Measurements from ENCODE around the gene PANK2.

The PANK2 gene

DNA sequence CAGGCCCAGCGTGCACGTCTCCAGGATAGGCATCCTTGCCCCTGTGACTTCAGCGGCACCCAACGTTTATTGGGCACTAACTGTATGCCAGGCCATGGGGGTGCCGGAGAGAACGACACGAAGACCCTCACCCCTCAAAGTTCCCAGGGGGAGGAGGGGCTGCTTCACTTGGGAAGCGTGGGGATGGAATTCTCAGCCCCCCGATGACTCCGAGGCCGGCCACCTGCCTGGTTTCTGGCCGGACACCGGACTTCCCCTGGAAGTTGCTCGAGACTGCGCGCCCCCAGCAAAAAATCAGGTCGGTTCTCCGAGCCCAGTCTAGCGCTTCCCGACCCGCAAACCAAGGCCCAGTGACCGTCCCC lies 42.8 kb upstream of the PANK2 start:
- Histone ChIP-seq H3K36me3 (ENCODE audit: insufficient read depth, low read length) (peaks cover 12% of the 10 kb centered on the region; the same call in 1 of the 2 replicates), H2AFZ (ENCODE audit: low read depth, low read length) (peak overlapping the region; percentile 92), H3K4me2 (ENCODE audit: insufficient read depth, low read length) (peak overlapping the region; percentile 99), H3K27ac (ENCODE audit: low read length) (peak overlapping the region; percentile 78), H3K9me3 (ENCODE audit: insufficient read depth, low read length, severe bottlenecking) (no peaks in the 10 kb centered on the region), H3K4me1 (ENCODE audit: insufficient read depth, low read length) (peaks cover 30% of the 10 kb centered on the region), H4K20me1 (ENCODE audit: insufficient read depth, low read length) (peaks cover 11% of the 10 kb centered on the region), H3K27me3 (ENCODE audit: insufficient read depth, low read length, poor library complexity) (no peaks in the 10 kb centered on the region), H3K4me3 (ENCODE audit: low read depth in 1 of 2, low read length in 2 of 2) (peak overlapping the region; percentile 74 to 90), H3K9ac (ENCODE audit: low read depth, low read length) (peak overlapping the region; percentile 98), H3K79me2 (ENCODE audit: insufficient read depth, low read length) (peaks cover 44% of the 10 kb centered on the region)
- TF ChIP-seq, protein P1, sequence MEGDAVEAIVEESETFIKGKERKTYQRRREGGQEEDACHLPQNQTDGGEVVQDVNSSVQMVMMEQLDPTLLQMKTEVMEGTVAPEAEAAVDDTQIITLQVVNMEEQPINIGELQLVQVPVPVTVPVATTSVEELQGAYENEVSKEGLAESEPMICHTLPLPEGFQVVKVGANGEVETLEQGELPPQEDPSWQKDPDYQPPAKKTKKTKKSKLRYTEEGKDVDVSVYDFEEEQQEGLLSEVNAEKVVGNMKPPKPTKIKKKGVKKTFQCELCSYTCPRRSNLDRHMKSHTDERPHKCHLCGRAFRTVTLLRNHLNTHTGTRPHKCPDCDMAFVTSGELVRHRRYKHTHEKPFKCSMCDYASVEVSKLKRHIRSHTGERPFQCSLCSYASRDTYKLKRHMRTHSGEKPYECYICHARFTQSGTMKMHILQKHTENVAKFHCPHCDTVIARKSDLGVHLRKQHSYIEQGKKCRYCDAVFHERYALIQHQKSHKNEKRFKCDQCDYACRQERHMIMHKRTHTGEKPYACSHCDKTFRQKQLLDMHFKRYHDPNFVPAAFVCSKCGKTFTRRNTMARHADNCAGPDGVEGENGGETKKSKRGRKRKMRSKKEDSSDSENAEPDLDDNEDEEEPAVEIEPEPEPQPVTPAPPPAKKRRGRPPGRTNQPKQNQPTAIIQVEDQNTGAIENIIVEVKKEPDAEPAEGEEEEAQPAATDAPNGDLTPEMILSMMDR (IDR thresholded peaks at IDR 0.05; ENCODE audit: borderline replicate concordance, extremely low read depth, low read length, poor library complexity, severe bottlenecking) = no peak
- TF ChIP-seq EZH2 (IDR thresholded peaks at IDR 0.05; ENCODE audit: borderline replicate concordance, low read depth, low read length, severe bottlenecking) = no peak
- DNase-seq (no peak), ATAC-seq (ENCODE audit: insufficient read depth, low read depth) (no peak)

DNA sequence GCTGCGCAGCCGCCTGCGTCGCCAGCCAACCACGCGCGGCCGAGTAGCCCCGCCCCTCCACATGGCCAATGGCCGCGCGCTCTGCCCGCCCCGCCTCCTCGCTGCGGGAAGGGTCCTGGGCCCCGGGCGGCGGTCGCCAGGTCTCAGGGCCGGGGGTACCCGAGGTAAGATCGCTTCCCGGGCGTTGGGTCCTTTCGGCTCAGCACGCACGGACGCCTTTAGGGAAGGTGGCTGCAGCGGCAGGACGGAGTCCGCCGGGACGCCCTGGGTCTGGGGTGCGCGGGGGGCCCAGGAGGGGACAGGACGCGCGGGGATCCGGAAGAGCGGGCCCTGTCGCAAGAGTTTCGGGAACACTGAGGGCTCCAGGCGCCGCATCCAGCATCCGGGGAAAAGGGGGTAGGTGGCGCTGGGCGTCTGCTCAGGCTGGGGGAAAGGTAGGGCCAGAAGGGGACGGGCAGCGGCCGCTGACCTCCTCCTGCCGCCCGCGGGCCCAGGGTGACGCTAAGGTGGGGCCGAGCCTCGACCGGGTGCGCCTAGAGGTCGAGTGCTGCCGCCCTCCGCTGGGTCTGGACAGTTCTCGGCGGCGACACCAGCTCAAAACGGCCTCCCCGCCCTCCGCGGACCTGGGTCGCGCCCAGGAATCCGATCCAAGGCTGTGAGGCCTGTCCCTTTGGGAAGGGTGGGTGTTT lies 42.3 kb upstream of the PANK2 start, which contains the start of gene MAVS:
TSS of gene MAVS (plus strand) at position 95 of the 689 bp plus-strand sequence. CDS start 7,791 bp downstream, outside the sequence.
- Histone ChIP-seq H3K4me2 (ENCODE audit: insufficient read depth, low read length) (peak within 1 kb of the TSS; percentile 99), H3K4me1 (ENCODE audit: insufficient read depth, low read length) (peaks cover 30% of the 10 kb centered on the region), H3K36me3 (ENCODE audit: insufficient read depth, low read length) (peaks cover 12% of the 10 kb centered on the region; the same call in 1 of the 2 replicates), H3K9ac (ENCODE audit: low read depth, low read length) (peak within 1 kb of the TSS; percentile 98), H3K9me3 (ENCODE audit: insufficient read depth, low read length, severe bottlenecking) (no peaks in the 10 kb centered on the region), H3K27ac (ENCODE audit: low read length) (peak within 1 kb of the TSS; percentile 78), H3K4me3 (ENCODE audit: low read depth in 1 of 2, low read length in 2 of 2) (peak within 1 kb of the TSS; percentile 74 to 90), H3K27me3 (ENCODE audit: insufficient read depth, low read length, poor library complexity) (no peaks in the 10 kb centered on the region), H3K79me2 (ENCODE audit: insufficient read depth, low read length) (peaks cover 49% of the 10 kb centered on the region), H2AFZ (ENCODE audit: low read depth, low read length) (peak within 1 kb of the TSS; percentile 92), H4K20me1 (ENCODE audit: insufficient read depth, low read length) (peaks cover 11% of the 10 kb centered on the region)
- DNase-seq (peak; percentile 92), ATAC-seq (ENCODE audit: insufficient read depth, low read depth) (peak; percentile 96)
- TF ChIP-seq, protein P1 (IDR thresholded peaks at IDR 0.05; ENCODE audit: borderline replicate concordance, extremely low read depth, low read length, poor library complexity, severe bottlenecking) = no peak
- no peak for TF ChIP-seq EZH2 (IDR thresholded peaks at IDR 0.05; ENCODE audit: borderline replicate concordance, low read depth, low read length, severe bottlenecking)

DNA sequence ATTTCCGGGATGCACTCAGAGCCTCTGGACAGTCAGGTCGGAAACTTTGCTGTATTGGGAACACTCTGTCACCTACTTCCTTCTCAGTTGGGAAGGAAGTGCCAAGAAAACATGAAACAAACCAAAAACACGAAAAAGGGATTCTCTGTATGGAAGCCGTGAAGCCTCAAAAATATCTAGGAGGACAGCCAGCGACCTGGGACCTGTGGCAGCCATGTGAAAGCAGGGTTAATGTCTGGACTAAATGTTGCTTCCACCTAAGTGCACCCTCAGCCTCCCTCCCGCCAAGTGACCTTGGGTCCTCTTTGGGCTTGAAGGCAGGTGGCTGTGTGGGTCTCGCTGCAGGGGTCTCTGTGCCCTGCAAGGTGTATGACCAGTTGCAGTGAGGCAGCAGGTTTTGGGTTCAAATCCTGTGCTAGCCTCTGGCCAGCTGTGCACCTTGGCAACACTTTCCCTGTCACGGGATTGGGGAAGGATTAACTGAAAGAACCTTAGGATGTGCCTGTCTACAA lies 41.7 kb upstream of the PANK2 start:
- peak overlapping the region; percentile 78 for H3K27ac ChIP-seq (ENCODE audit: low read length)
- H3K79me2 ChIP-seq (ENCODE audit: insufficient read depth, low read length) = peaks cover 53% of the 10 kb centered on the region
- H3K4me2 ChIP-seq (ENCODE audit: insufficient read depth, low read length) = peak overlapping the region; percentile 99
- peak overlapping the region; percentile 74 to 90 for H3K4me3 ChIP-seq (ENCODE audit: low read depth in 1 of 2, low read length in 2 of 2)
- no peak for TF ChIP-seq EZH2 (IDR thresholded peaks at IDR 0.05; ENCODE audit: borderline replicate concordance, low read depth, low read length, severe bottlenecking)
- TF ChIP-seq, protein P1 (IDR thresholded peaks at IDR 0.05; ENCODE audit: borderline replicate concordance, extremely low read depth, low read length, poor library complexity, severe bottlenecking) = no peak
- no peaks in the 10 kb centered on the region for H3K9me3 ChIP-seq (ENCODE audit: insufficient read depth, low read length, severe bottlenecking)
- peaks cover 30% of the 10 kb centered on the region for H3K4me1 ChIP-seq (ENCODE audit: insufficient read depth, low read length)
- peak overlapping the region; percentile 98 for H3K9ac ChIP-seq (ENCODE audit: low read depth, low read length)
- peaks cover 12% of the 10 kb centered on the region; the same call in 1 of the 2 replicates for H3K36me3 ChIP-seq (ENCODE audit: insufficient read depth, low read length)
- H4K20me1 ChIP-seq (ENCODE audit: insufficient read depth, low read length) = peaks cover 11% of the 10 kb centered on the region
- peak overlapping the region; percentile 92 for H2AFZ ChIP-seq (ENCODE audit: low read depth, low read length)
- no peak for ATAC-seq (ENCODE audit: insufficient read depth, low read depth)
- DNase-seq = no peak
- no peaks in the 10 kb centered on the region for H3K27me3 ChIP-seq (ENCODE audit: insufficient read depth, low read length, poor library complexity)
